SJCRH30 (cell line): ENCODE results near the gene LAPTM5. TPM values are rescaled to one million over a fixed set of nuclear protein-coding genes. Genes with fewer than 3 reads are reported as not detected.

ENCODE experiments used
- DNase-seq, 2 experiments: peaks; one replicate each; pipeline ENCODE4 v3.0.0-alpha.2; 2015 to 2020
- H3K27ac ChIP-seq: fragments of 250-450 bp; sonication (Bioruptor Pico); 2 replicates; pipeline ENCODE4 v1.5.1; 2020; ENCODE audit warnings: mild to moderate bottlenecking, moderate library complexity
- H3K27me3 ChIP-seq: fragments of 250-450 bp; sonication (Bioruptor Pico); 2 replicates; pipeline ENCODE4 v1.5.1; 2020; ENCODE audit warnings: mild to moderate bottlenecking, moderate library complexity
- H3K36me3 ChIP-seq: fragments of 250-450 bp; sonication (Bioruptor Pico); 2 replicates; pipeline ENCODE4 v1.5.1; 2020; ENCODE audit warnings: mild to moderate bottlenecking, moderate library complexity
- H3K4me1 ChIP-seq: fragments of 250-450 bp; sonication (Bioruptor Pico); 2 replicates; pipeline ENCODE4 v1.5.1; 2020; ENCODE audit warnings: mild to moderate bottlenecking, moderate library complexity
- H3K4me3 ChIP-seq: fragments of 250-450 bp; sonication (Bioruptor Pico); 2 replicates; pipeline ENCODE4 v1.5.1; 2020; ENCODE audit warnings: mild to moderate bottlenecking, moderate library complexity
- H3K9me3 ChIP-seq: fragments of 250-450 bp; sonication (Bioruptor Pico); replicated peaks from 2 replicates; pipeline ENCODE4 v1.5.1; 2020; ENCODE audit warnings: mild to moderate bottlenecking, moderate library complexity
- total RNA-seq: library from RNA; depleted of rRNA; stranded (reverse); fragments of >200 nt; shearing (Covaris generic); gene quantifications from 2 replicates; pipeline ENCODE4 v1.2.3, GENCODE V29; 2014; rRNA removed

Gene LAPTM5
- total RNA-seq, 1 experiment from 2014 or later: 34.9 TPM

DNA sequence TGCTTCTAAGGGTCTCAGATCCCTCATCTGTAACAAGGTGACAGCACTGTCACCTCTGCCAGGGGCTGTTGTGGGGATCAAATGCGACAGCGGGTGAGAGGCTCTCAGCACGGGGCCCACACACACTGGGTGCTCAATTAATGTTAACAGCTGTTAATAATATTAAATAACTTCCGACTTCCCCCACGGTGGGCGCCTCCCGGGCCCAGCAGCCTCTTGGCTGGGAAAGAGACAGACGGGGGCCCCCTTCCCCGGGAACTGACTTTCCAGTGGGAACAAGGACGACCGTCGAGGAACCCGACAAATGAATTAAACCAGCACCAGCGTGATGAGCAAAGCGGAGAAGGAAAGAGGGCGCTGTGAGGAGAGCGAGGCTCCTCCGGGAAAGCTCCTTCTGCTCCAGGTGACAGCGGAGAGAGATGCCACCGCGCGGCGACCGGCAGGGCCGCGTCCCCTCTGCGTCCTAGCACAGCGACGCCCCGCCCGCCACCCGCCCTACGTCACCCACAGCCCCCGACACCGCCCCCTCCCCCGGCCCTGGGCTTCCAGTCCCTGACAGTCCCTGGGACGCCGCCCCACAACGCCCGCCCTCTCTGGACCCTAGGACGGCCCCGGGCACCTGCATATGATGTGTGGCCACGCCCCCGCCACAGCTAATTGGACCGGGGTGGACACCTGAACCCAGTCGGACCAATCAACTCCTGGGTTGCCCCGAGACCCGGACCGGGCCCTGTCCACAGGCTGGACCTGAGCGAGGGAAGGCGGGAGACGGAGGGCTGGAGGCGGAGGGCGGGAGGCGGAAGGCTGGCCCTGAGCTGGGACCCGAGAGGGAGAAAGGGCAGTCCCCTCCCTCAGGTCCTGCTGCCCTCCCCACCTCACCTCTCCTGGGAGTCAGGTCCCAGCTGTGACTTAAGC, 72.4 kb downstream of the LAPTM5 start:
- Histone ChIP-seq H3K4me3 (no peak overlapping the region), H3K9me3 (no peaks in the 10 kb centered on the region), H3K27me3 (no peaks in the 10 kb centered on the region), H3K36me3 (no peaks in the 10 kb centered on the region), H3K27ac (no peak overlapping the region), H3K4me1 (peaks cover 6% of the 10 kb centered on the region; the same call in 1 of the 2 replicates)
- no peak for DNase-seq

DNA sequence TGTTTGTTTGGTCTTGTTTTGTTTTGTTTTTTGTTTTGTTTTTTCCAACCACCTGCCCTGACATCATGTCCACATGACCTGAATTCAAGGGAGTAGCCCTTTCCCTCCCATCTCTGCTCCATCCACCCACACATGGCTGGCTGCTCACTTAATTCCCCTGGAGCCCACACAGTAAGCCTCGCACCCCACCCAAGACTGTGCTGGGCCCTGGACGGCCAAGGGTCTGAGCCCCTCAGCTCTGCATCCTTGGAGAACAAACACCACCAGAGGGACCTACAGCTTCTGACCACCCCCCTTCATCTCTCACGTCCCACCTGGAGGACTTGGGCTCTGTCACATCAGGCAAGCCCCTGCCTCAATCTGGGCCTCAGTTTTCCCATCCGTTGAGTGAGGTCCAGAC, 73.3 kb downstream of the LAPTM5 start:
- no peaks in the 10 kb centered on the region for H3K36me3 ChIP-seq
- H3K4me1 ChIP-seq: no peaks in the 10 kb centered on the region
- DNase-seq: no peak
- H3K4me3 ChIP-seq: no peak overlapping the region
- H3K27ac ChIP-seq: no peak overlapping the region
- no peaks in the 10 kb centered on the region for H3K27me3 ChIP-seq
- no peaks in the 10 kb centered on the region for H3K9me3 ChIP-seq

DNA sequence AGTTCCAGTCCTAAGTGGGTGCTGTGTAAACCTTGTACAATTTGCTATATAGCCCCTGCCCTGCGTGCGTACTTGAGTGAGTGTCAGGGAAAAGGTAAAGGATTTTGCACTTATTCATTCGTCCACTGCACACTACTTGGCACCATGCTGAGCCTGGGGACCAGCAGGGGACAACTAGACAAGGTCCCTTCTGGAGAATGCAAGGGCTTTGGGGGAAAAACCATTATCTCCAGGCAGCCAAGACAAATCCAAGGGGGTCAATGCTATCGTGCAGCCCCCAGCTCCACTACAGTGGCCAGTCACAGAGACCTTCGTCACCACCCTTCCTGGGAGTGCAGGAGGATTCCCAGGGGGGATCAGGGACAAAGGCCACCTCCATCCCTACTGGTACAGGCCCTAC, 73.9 kb downstream of the LAPTM5 start:
- H3K36me3 ChIP-seq: no peaks in the 10 kb centered on the region
- H3K4me1 ChIP-seq: no peaks in the 10 kb centered on the region
- H3K27me3 ChIP-seq: no peaks in the 10 kb centered on the region
- no peaks in the 10 kb centered on the region for H3K9me3 ChIP-seq
- no peak for DNase-seq
- H3K27ac ChIP-seq: no peak overlapping the region
- no peak overlapping the region for H3K4me3 ChIP-seq

Other genes starting within 250 kb of the LAPTM5 start
- 0.47 and 0.89 TPM in 2 replicates for gene MATN1, start 34.2 kb downstream of the LAPTM5 start, total RNA-seq
- 201 and 210 TPM in 2 replicates for gene SDC3, start 151.0 kb upstream of the LAPTM5 start, total RNA-seq